Measurements from ENCODE around the gene GAB2.

Gene GAB2

GRCh38 chr11:78216021-78216420, 201.6 kb downstream of the GAB2 start:
- CTCF ChIA-PET, result interaction anchor here (0.5 kb wide), 1 partner anchor 195 kb away, joined by 4 read pairs; no protein-coding TSS in a partner anchor
- Histone ChIP-seq H3K4me3 (ENCODE audit: low read depth, low read length) (no peak overlapping the region), H3K27ac (ENCODE audit: extremely low read depth, low read depth, low read length) (no peak overlapping the region), H3K4me1 (ENCODE audit: control insufficient read depth, insufficient read depth, low read length) (no peaks in the 10 kb centered on the region), H3K36me3 (ENCODE audit: control insufficient read depth in 2 of 2, insufficient read depth in 1 of 2, low read length in 2 of 2) (peaks cover 0 to 64% of the 10 kb centered on the region in 2 experiments; a peak in 2 of 3 replicates), H3K9me3 (ENCODE audit: control insufficient read depth, insufficient read depth, low read depth, low read length) (no peaks in the 10 kb centered on the region)
- TF ChIP-seq INSM2 (tag by site-specific recombination; IDR thresholded peaks at IDR 0.05) (no peak), ZNF274 (IDR thresholded peaks at IDR 0.05; ENCODE audit: low read length) (no peak), ZNF274 (tag by site-specific recombination; IDR thresholded peaks at IDR 0.05; ENCODE audit: borderline replicate concordance) (no peak), ZNF214 (tag by site-specific recombination; IDR thresholded peaks at IDR 0.05; ENCODE audit: borderline replicate concordance) (no peak), ZNF571 (tag by site-specific recombination; IDR thresholded peaks at IDR 0.05) (no peak), ZNF239 (tag by site-specific recombination; IDR thresholded peaks at IDR 0.05) (no peak), ZBTB17 (tag by site-specific recombination; IDR thresholded peaks at IDR 0.05) (no peak), ZNF266 (tag by site-specific recombination; IDR thresholded peaks at IDR 0.05; ENCODE audit: low read depth) (no peak), ZNF18 (tag by site-specific recombination; IDR thresholded peaks at IDR 0.05) (no peak), ZNF302 (tag by site-specific recombination; IDR thresholded peaks at IDR 0.05; ENCODE audit: low read depth) (no peak), ZNF398 (tag by site-specific recombination; IDR thresholded peaks at IDR 0.05) (no peak), ZNF350 (tag by site-specific recombination; IDR thresholded peaks at IDR 0.05) (no peak), ZNF280D (tag by site-specific recombination; IDR thresholded peaks at IDR 0.05) (no peak), KLF10 (tag by site-specific recombination; IDR thresholded peaks at IDR 0.05) (no peak), ZNF423 (tag by site-specific recombination; IDR thresholded peaks at IDR 0.05) (no peak), ZNF548 (tag by site-specific recombination; IDR thresholded peaks at IDR 0.05) (no peak), ZNF449 (tag by site-specific recombination; IDR thresholded peaks at IDR 0.05) (no peak)
- POLR2A ChIA-PET, result no interaction called here
